ENCODE data around the gene FEZF2. TPM values are rescaled to one million over a fixed set of nuclear protein-coding genes. Genes with fewer than 3 reads are reported as not detected.

The FEZF2 gene
- total and polyA plus RNA-seq, 2 of the 8 experiments (the other 6 are each of a cell fraction or from before 2014, with no cell fraction given) = 0.06 TPM; not detected in 1

DNA sequence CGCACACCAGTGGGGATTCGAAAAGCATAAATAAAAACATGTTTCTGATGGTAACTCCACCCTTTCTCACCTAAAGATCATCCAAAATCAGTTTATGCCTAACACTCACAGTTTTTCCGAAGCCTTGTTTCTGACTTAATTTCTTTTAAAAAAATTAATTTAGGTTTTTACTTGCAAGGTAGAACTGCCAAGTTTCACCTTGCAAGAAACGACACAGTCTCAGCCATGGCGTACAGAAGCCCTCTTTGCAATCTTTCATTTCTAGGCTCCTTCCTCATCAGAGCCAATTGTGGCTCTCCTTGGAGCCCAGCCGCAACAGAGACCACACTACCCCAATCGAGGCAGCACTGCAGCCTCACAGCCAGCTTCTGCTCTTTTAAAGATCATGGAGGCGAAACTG, 31.0 kb upstream of the FEZF2 start (continued):
- TF ChIP-seq, protein P1, sequence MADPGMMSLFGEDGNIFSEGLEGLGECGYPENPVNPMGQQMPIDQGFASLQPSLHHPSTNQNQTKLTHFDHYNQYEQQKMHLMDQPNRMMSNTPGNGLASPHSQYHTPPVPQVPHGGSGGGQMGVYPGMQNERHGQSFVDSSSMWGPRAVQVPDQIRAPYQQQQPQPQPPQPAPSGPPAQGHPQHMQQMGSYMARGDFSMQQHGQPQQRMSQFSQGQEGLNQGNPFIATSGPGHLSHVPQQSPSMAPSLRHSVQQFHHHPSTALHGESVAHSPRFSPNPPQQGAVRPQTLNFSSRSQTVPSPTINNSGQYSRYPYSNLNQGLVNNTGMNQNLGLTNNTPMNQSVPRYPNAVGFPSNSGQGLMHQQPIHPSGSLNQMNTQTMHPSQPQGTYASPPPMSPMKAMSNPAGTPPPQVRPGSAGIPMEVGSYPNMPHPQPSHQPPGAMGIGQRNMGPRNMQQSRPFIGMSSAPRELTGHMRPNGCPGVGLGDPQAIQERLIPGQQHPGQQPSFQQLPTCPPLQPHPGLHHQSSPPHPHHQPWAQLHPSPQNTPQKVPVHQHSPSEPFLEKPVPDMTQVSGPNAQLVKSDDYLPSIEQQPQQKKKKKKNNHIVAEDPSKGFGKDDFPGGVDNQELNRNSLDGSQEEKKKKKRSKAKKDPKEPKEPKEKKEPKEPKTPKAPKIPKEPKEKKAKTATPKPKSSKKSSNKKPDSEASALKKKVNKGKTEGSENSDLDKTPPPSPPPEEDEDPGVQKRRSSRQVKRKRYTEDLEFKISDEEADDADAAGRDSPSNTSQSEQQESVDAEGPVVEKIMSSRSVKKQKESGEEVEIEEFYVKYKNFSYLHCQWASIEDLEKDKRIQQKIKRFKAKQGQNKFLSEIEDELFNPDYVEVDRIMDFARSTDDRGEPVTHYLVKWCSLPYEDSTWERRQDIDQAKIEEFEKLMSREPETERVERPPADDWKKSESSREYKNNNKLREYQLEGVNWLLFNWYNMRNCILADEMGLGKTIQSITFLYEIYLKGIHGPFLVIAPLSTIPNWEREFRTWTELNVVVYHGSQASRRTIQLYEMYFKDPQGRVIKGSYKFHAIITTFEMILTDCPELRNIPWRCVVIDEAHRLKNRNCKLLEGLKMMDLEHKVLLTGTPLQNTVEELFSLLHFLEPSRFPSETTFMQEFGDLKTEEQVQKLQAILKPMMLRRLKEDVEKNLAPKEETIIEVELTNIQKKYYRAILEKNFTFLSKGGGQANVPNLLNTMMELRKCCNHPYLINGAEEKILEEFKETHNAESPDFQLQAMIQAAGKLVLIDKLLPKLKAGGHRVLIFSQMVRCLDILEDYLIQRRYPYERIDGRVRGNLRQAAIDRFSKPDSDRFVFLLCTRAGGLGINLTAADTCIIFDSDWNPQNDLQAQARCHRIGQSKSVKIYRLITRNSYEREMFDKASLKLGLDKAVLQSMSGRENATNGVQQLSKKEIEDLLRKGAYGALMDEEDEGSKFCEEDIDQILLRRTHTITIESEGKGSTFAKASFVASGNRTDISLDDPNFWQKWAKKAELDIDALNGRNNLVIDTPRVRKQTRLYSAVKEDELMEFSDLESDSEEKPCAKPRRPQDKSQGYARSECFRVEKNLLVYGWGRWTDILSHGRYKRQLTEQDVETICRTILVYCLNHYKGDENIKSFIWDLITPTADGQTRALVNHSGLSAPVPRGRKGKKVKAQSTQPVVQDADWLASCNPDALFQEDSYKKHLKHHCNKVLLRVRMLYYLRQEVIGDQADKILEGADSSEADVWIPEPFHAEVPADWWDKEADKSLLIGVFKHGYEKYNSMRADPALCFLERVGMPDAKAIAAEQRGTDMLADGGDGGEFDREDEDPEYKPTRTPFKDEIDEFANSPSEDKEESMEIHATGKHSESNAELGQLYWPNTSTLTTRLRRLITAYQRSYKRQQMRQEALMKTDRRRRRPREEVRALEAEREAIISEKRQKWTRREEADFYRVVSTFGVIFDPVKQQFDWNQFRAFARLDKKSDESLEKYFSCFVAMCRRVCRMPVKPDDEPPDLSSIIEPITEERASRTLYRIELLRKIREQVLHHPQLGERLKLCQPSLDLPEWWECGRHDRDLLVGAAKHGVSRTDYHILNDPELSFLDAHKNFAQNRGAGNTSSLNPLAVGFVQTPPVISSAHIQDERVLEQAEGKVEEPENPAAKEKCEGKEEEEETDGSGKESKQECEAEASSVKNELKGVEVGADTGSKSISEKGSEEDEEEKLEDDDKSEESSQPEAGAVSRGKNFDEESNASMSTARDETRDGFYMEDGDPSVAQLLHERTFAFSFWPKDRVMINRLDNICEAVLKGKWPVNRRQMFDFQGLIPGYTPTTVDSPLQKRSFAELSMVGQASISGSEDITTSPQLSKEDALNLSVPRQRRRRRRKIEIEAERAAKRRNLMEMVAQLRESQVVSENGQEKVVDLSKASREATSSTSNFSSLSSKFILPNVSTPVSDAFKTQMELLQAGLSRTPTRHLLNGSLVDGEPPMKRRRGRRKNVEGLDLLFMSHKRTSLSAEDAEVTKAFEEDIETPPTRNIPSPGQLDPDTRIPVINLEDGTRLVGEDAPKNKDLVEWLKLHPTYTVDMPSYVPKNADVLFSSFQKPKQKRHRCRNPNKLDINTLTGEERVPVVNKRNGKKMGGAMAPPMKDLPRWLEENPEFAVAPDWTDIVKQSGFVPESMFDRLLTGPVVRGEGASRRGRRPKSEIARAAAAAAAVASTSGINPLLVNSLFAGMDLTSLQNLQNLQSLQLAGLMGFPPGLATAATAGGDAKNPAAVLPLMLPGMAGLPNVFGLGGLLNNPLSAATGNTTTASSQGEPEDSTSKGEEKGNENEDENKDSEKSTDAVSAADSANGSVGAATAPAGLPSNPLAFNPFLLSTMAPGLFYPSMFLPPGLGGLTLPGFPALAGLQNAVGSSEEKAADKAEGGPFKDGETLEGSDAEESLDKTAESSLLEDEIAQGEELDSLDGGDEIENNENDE (IDR thresholded peaks at IDR 0.05; ENCODE audit: insufficient replicate concordance, low read length) = no peak
- TF ChIP-seq TBP (IDR thresholded peaks at IDR 0.05; ENCODE audit: low read depth, low read length) (no peak), SP2 (IDR thresholded peaks at IDR 0.05; ENCODE audit: low read length) (no peak)
- TF ChIP-seq, protein P2, sequence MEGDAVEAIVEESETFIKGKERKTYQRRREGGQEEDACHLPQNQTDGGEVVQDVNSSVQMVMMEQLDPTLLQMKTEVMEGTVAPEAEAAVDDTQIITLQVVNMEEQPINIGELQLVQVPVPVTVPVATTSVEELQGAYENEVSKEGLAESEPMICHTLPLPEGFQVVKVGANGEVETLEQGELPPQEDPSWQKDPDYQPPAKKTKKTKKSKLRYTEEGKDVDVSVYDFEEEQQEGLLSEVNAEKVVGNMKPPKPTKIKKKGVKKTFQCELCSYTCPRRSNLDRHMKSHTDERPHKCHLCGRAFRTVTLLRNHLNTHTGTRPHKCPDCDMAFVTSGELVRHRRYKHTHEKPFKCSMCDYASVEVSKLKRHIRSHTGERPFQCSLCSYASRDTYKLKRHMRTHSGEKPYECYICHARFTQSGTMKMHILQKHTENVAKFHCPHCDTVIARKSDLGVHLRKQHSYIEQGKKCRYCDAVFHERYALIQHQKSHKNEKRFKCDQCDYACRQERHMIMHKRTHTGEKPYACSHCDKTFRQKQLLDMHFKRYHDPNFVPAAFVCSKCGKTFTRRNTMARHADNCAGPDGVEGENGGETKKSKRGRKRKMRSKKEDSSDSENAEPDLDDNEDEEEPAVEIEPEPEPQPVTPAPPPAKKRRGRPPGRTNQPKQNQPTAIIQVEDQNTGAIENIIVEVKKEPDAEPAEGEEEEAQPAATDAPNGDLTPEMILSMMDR (IDR thresholded peaks at IDR 0.05; ENCODE audit: control extremely low read depth in 1 of 3, insufficient read depth in 1 of 3, low read depth in 1 of 3, low read length in 3 of 3) = no peak
